GM18951 (cell line): Measurements from ENCODE around the gene TEDC1.
A peak's percentile ranks its signal among the peaks of the same experiment; 100 is the strongest.

Experiments used
- POLR2A ChIP-seq: IDR thresholded peaks from 4 replicates; pipeline ENCODE4 v1.6.1; 2011; ENCODE audit warnings: mild to moderate bottlenecking; ENCODE audit not compliant: insufficient read length, insufficient read depth; ENCODE audit errors: extremely low read depth
- in situ Hi-C: fragments of 300-500 bp; cut with MboI; formaldehyde crosslinking; loops from one replicate; pipeline ENCODE4 v1.12.0; 2022; ENCODE audit warnings: low sequenced_read_pairs, mixed read lengths, inconsistent platforms; ENCODE audit not compliant: unreplicated experiment

The TEDC1 gene

DNA sequence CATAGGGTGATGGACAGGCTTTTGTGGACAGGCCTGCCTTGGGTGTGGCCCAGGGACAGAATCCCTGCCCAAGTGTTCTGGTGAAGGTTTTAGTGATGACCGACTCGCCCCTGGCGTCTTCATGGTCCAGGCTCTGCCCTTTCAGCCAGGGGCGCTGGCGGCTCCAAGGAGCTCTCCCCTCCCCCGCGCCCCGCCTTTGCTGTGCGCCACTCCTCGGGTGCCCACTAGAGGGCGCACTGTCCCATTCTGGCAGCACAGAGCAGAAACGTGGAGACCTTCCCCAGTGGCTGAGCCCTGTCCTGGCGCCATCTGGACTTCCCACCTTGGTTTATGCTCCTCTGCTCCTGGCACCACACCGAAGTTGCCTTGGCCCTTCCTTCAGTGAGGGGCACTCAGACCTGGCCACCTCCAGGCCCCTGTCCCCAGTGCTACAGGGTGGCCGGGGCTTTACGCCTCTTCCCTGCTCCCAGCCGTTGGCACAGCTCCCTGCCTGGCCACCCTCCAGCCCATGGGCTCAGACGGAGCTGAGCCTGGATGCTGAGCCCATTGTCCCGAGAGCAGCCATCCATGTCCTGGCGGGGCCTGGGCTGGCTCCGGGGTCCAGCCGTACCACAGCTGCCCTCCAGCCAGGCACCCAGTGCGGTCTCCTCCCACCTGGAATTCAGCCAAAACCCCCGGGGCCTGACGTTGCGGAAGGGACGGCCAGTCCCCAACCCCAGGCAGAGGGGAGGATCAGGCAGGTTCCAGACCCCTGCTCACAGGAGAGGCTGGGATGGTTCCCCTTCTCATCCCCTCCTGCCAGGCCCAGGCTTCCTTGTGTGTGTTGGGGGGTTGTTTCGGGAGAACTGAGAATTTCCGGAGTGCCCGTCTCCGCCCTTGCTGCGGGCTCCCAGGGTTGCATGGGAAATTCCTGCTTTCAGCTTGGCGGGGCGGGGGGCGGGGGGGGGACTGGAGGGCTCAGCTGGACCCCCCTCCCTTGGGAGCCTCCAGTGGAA is 9.9 kb upstream of the TEDC1 start:
- in situ Hi-C loops: no loop called here
- peak; percentile 12 for TF ChIP-seq POLR2A

DNA sequence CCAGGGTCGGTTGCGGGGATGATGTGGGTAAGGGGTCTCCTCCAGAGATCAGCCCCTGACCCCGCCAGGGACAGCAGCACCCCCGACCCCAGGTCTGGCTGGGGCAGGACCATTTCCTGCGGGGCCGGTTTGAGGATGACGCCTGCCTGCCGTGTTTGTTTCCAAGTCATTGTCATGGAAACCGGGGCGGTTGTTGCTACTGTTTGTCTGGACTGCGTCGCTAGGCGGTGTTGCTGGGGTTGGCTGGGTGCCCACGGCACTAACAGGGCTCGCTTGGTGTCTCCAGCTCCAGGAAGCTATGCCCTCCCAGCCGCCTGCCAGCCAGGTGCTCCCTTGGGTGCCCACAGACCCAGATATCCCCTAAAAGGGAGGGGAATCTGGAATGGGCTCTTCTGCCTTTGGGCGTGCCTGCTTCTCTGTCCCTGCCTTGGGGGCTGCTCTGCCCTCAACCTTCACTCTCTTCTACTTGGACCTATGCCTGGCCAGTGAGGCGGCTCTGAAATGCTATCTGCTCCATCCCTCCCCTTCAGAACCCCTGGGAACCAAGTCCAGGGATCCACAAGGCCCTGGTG is 9.1 kb upstream of the TEDC1 start:
- in situ Hi-C loops: no loop called here
- TF ChIP-seq POLR2A: peak; percentile 5

DNA sequence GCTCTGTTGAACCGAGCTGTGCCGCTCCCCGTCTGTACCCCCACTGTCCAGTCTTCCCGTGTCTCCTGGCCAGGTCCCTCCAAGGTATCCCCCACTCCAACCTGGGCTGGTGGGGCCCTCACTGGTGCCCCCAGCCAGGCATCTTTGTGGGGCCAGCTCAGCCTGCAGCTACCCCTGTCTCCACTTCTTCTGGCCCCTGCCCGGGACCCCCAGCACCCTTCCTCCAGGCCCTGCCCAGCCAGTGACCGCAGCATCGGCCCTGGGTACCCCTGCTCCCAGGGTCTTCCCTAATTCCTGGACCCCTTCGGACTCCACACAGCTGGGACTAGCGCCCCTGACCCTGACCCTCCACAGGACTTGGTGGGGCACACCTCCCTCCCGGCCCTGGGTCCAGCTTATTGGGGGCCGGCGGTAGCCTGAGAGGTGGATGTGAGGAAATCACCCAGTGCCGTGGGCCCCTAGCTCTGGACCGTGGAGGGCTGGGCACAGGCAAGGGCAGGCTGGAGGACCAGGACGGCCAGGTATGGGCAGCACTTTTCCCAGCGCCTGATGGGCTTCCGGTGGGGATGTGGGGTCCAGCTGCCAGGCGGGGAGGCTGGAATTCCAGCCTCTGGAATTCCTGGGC is 8.4 kb upstream of the TEDC1 start:
- in situ Hi-C loops: no loop called here
- no peak for TF ChIP-seq POLR2A

- in situ Hi-C loops: no loop called here
- no peak for TF ChIP-seq POLR2A
These were observed 7.6 kb upstream of the TEDC1 start for GRCh38 chr14:105483300-105484068.

DNA sequence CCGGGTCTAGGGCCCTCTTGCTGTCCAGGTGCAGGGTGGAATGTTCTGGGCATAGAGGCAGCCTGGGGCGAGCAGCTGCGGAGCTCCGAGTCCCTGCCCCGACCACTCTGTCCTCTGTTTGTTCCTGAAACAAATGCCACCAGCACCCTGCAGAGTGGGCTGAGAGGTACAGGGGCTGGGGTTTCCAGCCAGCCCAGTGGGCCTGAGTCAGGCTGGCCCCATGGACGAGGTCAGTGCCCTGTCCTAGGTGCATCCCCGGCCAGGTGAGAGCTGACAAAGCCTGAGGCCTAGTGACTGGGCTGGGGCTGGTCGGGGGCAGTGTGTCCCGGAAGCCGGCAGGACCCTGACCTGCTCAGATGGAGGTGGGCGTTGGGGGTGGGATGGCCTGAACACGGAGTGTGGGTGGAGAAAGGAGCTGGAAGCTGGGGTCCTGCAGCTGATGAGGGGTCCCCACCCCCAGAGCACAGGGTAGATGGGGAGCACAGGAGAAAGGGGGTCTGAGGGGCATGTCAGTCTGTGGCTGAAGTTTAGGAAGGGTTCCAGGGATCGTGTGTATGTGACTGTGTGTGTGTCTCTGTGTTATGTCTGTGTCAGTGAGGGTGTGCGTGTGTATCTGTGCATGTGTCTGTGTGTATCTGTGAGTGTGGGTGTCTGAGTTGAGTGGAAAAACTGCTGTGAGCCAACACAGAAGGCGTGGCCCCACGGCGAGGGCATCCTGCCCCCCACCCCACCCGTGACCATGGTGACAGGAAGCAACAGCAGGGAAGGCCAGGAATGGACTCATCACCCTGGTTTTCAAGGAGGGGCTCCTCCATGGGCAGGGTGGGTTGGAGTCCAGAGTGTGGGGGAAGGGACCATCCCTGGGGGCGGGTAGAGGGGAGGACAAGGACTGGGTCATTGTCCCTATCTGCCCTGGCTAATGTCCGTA is 6.7 kb upstream of the TEDC1 start:
- in situ Hi-C loops: no loop called here
- no peak for TF ChIP-seq POLR2A

DNA sequence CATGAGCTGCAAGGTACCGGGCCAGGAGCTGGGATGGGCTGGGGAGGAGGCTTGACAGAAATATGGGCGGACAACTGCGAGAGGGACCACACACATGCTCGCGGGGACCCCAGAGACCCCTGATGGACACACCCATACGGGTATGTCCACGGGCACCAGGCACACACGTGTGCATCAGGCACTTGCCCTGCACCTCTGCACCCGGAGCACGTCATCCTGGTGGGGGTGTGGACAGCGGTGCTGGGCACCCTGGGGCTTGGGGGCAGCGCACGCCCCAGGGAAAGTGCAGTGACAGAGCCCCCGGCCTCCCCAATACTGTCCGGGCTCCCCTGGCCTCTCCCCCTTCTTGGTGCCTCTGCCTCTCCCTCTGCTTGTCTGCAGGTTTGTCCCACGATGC is 6.1 kb upstream of the TEDC1 start:
- in situ Hi-C loops: no loop called here
- no peak for TF ChIP-seq POLR2A

GRCh38 chr14:105485739-105486162 is 5.3 kb upstream of the TEDC1 start:
- in situ Hi-C loops: no loop called here
- TF ChIP-seq POLR2A: no peak

- in situ Hi-C loops: no loop called here
- no peak for TF ChIP-seq POLR2A
These were observed 4.7 kb upstream of the TEDC1 start, which contains the start of gene CRIP1 for GRCh38 chr14:105486163-105486973. TSS of gene CRIP1 (plus strand) at chr14:105486886. CDS start at chr14:105487260, 374 bp downstream.

- TF ChIP-seq POLR2A: peak; percentile 74
- in situ Hi-C loops: no loop called here
These were observed 4.0 kb upstream of the TEDC1 start for GRCh38 chr14:105486974-105487448.

- in situ Hi-C loops: no loop called here
These were observed 3.5 kb upstream of the TEDC1 start for GRCh38 chr14:105487449-105487985.

More at GRCh38 chr14:105487449-105487985, 3.5 kb upstream of the TEDC1 start:
- peak; percentile 29 for TF ChIP-seq POLR2A
